Measurements from ENCODE around the gene IGFN1.

The IGFN1 gene

GRCh38 chr1:201215531-201216357 lies 25.1 kb downstream of the IGFN1 start:
- no peak overlapping the region for H3K4me2 ChIP-seq
- H2AFZ ChIP-seq (ENCODE audit: low read depth), result no peak overlapping the region
- TF ChIP-seq CTCF (conservative IDR thresholded peaks at IDR 0.05; ENCODE audit: low read depth, low read length), result no peak
- no peak overlapping the region for H3K9ac ChIP-seq
- peaks cover 5% of the 10 kb centered on the region for H3K4me1 ChIP-seq (ENCODE audit: low read depth, poor library complexity, severe bottlenecking)
- H3K36me3 ChIP-seq (ENCODE audit: insufficient read depth), result no peaks in the 10 kb centered on the region
- no peak overlapping the region for H3K4me3 ChIP-seq (IDR thresholded peaks at IDR 0.05; ENCODE audit: insufficient read depth, low read depth, low read length)
- no peaks in the 10 kb centered on the region for H3K79me2 ChIP-seq (ENCODE audit: insufficient read depth, low read depth)
- H3K27me3 ChIP-seq (ENCODE audit: insufficient read depth, low read depth), result peaks cover 5% of the 10 kb centered on the region; the same call in 1 of the 2 replicates
- no peaks in the 10 kb centered on the region for H4K20me1 ChIP-seq (ENCODE audit: insufficient read depth)
- no peak overlapping the region for H3K27ac ChIP-seq

GRCh38 chr1:201216395-201217085 lies 25.9 kb downstream of the IGFN1 start:
- Histone ChIP-seq H4K20me1 (ENCODE audit: insufficient read depth) (no peaks in the 10 kb centered on the region), H3K79me2 (ENCODE audit: insufficient read depth, low read depth) (no peaks in the 10 kb centered on the region), H3K4me1 (ENCODE audit: low read depth, poor library complexity, severe bottlenecking) (peaks cover 5% of the 10 kb centered on the region), H3K36me3 (ENCODE audit: insufficient read depth) (no peaks in the 10 kb centered on the region), H3K4me3 (IDR thresholded peaks at IDR 0.05; ENCODE audit: insufficient read depth, low read depth, low read length) (no peak overlapping the region), H3K27me3 (ENCODE audit: insufficient read depth, low read depth) (peaks cover 5% of the 10 kb centered on the region; the same call in 1 of the 2 replicates), H3K27ac (no peak overlapping the region), H2AFZ (ENCODE audit: low read depth) (no peak overlapping the region), H3K9ac (no peak overlapping the region), H3K4me2 (no peak overlapping the region)
- no peak for TF ChIP-seq CTCF (conservative IDR thresholded peaks at IDR 0.05; ENCODE audit: low read depth, low read length)

- no peak for TF ChIP-seq CTCF (conservative IDR thresholded peaks at IDR 0.05; ENCODE audit: low read depth, low read length)
- Histone ChIP-seq H3K4me3 (IDR thresholded peaks at IDR 0.05; ENCODE audit: insufficient read depth, low read depth, low read length) (no peak overlapping the region), H3K79me2 (ENCODE audit: insufficient read depth, low read depth) (no peaks in the 10 kb centered on the region)
Measured at GRCh38 chr1:201217146-201217545, 26.5 kb downstream of the IGFN1 start.

GRCh38 chr1:201217851-201218250 lies 27.2 kb downstream of the IGFN1 start:
- H3K27ac ChIP-seq, result no peak overlapping the region
- H2AFZ ChIP-seq (ENCODE audit: low read depth), result no peak overlapping the region
- no peak overlapping the region for H3K9ac ChIP-seq
- no peak overlapping the region for H3K4me2 ChIP-seq
- no peaks in the 10 kb centered on the region for H3K79me2 ChIP-seq (ENCODE audit: insufficient read depth, low read depth)
- H3K4me3 ChIP-seq (IDR thresholded peaks at IDR 0.05; ENCODE audit: insufficient read depth, low read depth, low read length), result no peak overlapping the region
- H3K36me3 ChIP-seq (ENCODE audit: insufficient read depth), result no peaks in the 10 kb centered on the region
- H4K20me1 ChIP-seq (ENCODE audit: insufficient read depth), result no peaks in the 10 kb centered on the region
- TF ChIP-seq CTCF (conservative IDR thresholded peaks at IDR 0.05; ENCODE audit: low read depth, low read length), result no peak
- peaks cover 5% of the 10 kb centered on the region for H3K4me1 ChIP-seq (ENCODE audit: low read depth, poor library complexity, severe bottlenecking)
- no peaks in the 10 kb centered on the region; the same call in 1 of the 2 replicates for H3K27me3 ChIP-seq (ENCODE audit: insufficient read depth, low read depth)

More at GRCh38 chr1:201217146-201217545, 26.5 kb downstream of the IGFN1 start:
- Histone ChIP-seq H2AFZ (ENCODE audit: low read depth) (no peak overlapping the region), H3K4me2 (no peak overlapping the region), H3K9ac (no peak overlapping the region), H3K27ac (no peak overlapping the region), H4K20me1 (ENCODE audit: insufficient read depth) (no peaks in the 10 kb centered on the region), H3K4me1 (ENCODE audit: low read depth, poor library complexity, severe bottlenecking) (peaks cover 5% of the 10 kb centered on the region), H3K27me3 (ENCODE audit: insufficient read depth, low read depth) (no peaks in the 10 kb centered on the region; the same call in 1 of the 2 replicates), H3K36me3 (ENCODE audit: insufficient read depth) (no peaks in the 10 kb centered on the region)
